ENCODE data around the gene CSF3R.

Gene CSF3R

DNA sequence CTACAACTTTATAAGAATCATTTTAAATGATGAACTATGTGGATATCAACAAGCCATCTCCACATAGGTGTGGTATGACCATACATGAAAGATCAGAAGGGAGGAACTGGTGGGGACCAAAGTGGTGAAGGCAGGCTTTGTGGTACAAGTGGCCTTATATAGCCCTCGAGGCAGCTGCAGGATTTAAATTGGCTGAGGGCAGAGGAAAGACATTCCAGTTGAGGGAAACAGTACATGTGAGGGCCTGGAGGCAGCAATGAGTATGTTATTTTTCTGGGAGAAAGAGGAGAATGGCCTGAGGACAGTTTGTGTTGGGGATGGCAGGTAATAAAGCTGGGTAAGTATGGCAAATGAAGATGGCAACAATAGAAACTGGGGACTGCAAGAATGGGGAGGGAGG, 49.6 kb downstream of the CSF3R start:
- TF ChIP-seq, protein P1, sequence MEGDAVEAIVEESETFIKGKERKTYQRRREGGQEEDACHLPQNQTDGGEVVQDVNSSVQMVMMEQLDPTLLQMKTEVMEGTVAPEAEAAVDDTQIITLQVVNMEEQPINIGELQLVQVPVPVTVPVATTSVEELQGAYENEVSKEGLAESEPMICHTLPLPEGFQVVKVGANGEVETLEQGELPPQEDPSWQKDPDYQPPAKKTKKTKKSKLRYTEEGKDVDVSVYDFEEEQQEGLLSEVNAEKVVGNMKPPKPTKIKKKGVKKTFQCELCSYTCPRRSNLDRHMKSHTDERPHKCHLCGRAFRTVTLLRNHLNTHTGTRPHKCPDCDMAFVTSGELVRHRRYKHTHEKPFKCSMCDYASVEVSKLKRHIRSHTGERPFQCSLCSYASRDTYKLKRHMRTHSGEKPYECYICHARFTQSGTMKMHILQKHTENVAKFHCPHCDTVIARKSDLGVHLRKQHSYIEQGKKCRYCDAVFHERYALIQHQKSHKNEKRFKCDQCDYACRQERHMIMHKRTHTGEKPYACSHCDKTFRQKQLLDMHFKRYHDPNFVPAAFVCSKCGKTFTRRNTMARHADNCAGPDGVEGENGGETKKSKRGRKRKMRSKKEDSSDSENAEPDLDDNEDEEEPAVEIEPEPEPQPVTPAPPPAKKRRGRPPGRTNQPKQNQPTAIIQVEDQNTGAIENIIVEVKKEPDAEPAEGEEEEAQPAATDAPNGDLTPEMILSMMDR (IDR thresholded peaks at IDR 0.05; ENCODE audit: insufficient read depth, low read length, poor library complexity, severe bottlenecking), result no peak
- H3K36me3 ChIP-seq (ENCODE audit: control insufficient read depth, insufficient read depth, low read length), result no peaks in the 10 kb centered on the region

DNA sequence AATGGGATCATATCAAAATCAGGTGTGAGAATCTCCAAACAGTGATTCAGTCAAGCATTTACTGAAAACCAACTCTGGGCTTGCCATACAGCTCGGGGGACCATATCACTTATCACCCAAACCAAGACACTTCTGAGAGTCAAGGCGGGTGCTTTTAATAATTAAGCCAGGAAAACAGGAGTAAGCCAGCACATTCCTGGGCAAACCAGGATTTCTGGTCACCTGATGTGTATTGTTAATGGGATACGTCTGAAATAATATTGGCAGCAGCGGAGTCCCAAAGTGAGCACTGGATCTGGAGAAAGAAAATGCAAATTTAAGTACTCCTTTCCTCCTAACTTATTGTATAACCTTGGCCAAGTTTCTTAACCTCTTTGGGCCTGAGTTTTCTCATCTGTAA, 50.1 kb downstream of the CSF3R start:
- no peak for DNase-seq (ENCODE audit: extremely low read depth, insufficient read length)
- TF ChIP-seq, protein P1 (IDR thresholded peaks at IDR 0.05; ENCODE audit: insufficient read depth, low read length, poor library complexity, severe bottlenecking), result no peak
- no peak overlapping the region for H3K4me3 ChIP-seq (replicated peaks; ENCODE audit: low read depth, low read length)
- H3K27me3 ChIP-seq (replicated peaks; ENCODE audit: control insufficient read depth, insufficient read depth, low read length), result no peaks in the 10 kb centered on the region
- H3K36me3 ChIP-seq (ENCODE audit: control insufficient read depth, insufficient read depth, low read length), result no peaks in the 10 kb centered on the region

More for the DNA sequence above, 49.6 kb downstream of the CSF3R start:
- H3K27me3 ChIP-seq (replicated peaks; ENCODE audit: control insufficient read depth, insufficient read depth, low read length), result no peaks in the 10 kb centered on the region
- no peak for DNase-seq (ENCODE audit: extremely low read depth, insufficient read length)
- H3K4me3 ChIP-seq (replicated peaks; ENCODE audit: low read depth, low read length), result no peak overlapping the region

DNA sequence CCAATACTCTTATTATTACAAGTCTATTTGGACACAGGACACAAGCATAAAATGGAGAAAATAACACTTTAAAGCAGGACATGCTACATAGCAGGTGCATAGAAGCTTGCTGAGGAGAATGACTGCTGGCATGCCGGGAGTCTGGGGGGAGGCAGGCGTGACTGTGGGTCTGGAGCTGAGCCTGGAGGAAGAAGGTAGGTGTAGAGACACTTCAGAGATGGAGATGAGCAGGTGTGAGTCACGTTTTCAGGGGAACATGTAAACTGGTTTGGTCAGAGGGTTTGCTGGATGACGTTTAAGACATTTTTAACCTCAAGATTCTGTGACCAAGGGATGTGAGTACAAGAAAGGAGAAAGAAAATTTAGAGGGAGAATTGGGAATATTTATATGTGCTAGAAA, 56.9 kb downstream of the CSF3R start:
- no peak for DNase-seq (ENCODE audit: extremely low read depth, insufficient read length)
- H3K27me3 ChIP-seq (replicated peaks; ENCODE audit: control insufficient read depth, insufficient read depth, low read length), result no peaks in the 10 kb centered on the region
- TF ChIP-seq, protein P1 (IDR thresholded peaks at IDR 0.05; ENCODE audit: insufficient read depth, low read length, poor library complexity, severe bottlenecking), result no peak
- no peak overlapping the region for H3K4me3 ChIP-seq (replicated peaks; ENCODE audit: low read depth, low read length)
- no peaks in the 10 kb centered on the region for H3K36me3 ChIP-seq (ENCODE audit: control insufficient read depth, insufficient read depth, low read length)

DNA sequence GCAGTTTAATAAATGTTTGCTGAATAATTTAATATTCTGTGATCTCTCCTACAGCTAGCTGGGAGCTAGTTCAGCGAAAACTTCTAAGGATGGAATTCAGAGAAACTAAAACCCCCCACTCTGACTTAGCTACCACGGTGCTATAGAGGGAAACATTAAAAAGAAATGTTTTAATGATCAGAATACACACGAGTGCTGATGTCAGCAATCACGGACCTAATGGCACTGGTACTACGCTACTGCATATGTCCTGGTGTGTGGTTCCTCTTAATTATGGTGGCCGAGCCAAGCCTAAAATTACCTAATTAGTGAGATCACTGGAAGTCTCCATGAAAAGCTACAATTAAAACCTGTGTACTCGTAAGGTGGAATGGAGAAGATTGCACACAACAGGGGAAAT, 61.1 kb downstream of the CSF3R start:
- DNase-seq (ENCODE audit: extremely low read depth, insufficient read length), result no peak
- TF ChIP-seq, protein P1 (IDR thresholded peaks at IDR 0.05; ENCODE audit: insufficient read depth, low read length, poor library complexity, severe bottlenecking), result no peak
- H3K4me3 ChIP-seq (replicated peaks; ENCODE audit: low read depth, low read length), result no peak overlapping the region
- H3K27me3 ChIP-seq (replicated peaks; ENCODE audit: control insufficient read depth, insufficient read depth, low read length), result no peaks in the 10 kb centered on the region
- H3K36me3 ChIP-seq (ENCODE audit: control insufficient read depth, insufficient read depth, low read length), result no peaks in the 10 kb centered on the region

DNA sequence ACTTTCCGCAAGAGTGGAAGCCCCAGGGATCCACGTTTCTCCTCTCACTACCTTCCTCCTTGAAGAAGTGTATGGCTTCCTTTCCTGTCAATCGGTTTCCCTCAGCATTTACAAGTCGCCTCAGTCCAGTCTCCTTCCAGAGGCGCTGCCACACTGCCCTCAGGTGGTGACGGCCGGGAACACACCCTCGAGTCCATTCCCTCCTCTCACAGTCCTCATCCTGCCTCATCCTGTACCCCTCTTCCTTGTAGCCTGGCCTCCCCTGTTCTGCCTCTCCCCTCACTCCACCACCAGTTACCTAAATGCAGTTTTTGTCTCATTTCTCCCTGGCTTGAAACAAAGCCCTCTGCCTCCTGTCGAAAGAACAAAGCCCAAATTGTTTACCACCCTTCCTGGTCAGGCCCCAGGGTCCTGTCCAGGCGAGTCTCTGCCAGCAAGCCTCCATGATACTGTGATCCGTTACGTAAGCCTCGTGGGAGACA, 61.8 kb downstream of the CSF3R start:
- TF ChIP-seq, protein P1 (IDR thresholded peaks at IDR 0.05; ENCODE audit: insufficient read depth, low read length, poor library complexity, severe bottlenecking), result peak; percentile 94
- Histone ChIP-seq H3K36me3 (ENCODE audit: control insufficient read depth, insufficient read depth, low read length) (no peaks in the 10 kb centered on the region), H3K4me3 (replicated peaks; ENCODE audit: low read depth, low read length) (no peak overlapping the region), H3K27me3 (replicated peaks; ENCODE audit: control insufficient read depth, insufficient read depth, low read length) (no peaks in the 10 kb centered on the region)
- peak; percentile 86 for DNase-seq (ENCODE audit: extremely low read depth, insufficient read length)

DNA sequence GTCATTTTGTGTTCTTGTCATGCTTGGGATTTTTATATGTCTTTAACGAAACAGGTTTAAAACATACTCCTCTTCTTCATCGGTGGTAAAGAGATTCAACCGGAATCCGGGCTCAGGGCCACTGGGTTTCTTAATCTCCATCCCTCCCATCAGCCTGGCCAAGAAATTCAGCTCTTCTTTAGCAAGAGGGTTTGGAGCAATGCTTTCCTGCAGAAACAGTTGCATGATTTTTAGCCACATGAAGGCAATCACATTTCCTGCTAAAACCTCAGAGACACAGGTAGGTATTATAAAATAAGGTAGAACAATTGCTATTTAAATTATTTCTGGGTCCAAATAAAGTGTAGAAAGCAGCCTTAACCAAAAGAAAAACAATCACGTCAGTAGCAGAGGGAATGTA, 62.3 kb downstream of the CSF3R start:
- Histone ChIP-seq H3K27me3 (replicated peaks; ENCODE audit: control insufficient read depth, insufficient read depth, low read length) (no peaks in the 10 kb centered on the region), H3K36me3 (ENCODE audit: control insufficient read depth, insufficient read depth, low read length) (no peaks in the 10 kb centered on the region), H3K4me3 (replicated peaks; ENCODE audit: low read depth, low read length) (no peak overlapping the region)
- TF ChIP-seq, protein P1 (IDR thresholded peaks at IDR 0.05; ENCODE audit: insufficient read depth, low read length, poor library complexity, severe bottlenecking), result no peak
- DNase-seq (ENCODE audit: extremely low read depth, insufficient read length), result no peak
